ENCODE results near the gene CELA3B. TPM values are rescaled to one million over a fixed set of nuclear protein-coding genes. Genes with fewer than 3 reads are reported as not detected.
A peak's percentile ranks its signal among the peaks of the same experiment; 100 is the strongest.

The CELA3B gene
- total RNA-seq, 1 experiment from 2014 or later, result not detected

DNA sequence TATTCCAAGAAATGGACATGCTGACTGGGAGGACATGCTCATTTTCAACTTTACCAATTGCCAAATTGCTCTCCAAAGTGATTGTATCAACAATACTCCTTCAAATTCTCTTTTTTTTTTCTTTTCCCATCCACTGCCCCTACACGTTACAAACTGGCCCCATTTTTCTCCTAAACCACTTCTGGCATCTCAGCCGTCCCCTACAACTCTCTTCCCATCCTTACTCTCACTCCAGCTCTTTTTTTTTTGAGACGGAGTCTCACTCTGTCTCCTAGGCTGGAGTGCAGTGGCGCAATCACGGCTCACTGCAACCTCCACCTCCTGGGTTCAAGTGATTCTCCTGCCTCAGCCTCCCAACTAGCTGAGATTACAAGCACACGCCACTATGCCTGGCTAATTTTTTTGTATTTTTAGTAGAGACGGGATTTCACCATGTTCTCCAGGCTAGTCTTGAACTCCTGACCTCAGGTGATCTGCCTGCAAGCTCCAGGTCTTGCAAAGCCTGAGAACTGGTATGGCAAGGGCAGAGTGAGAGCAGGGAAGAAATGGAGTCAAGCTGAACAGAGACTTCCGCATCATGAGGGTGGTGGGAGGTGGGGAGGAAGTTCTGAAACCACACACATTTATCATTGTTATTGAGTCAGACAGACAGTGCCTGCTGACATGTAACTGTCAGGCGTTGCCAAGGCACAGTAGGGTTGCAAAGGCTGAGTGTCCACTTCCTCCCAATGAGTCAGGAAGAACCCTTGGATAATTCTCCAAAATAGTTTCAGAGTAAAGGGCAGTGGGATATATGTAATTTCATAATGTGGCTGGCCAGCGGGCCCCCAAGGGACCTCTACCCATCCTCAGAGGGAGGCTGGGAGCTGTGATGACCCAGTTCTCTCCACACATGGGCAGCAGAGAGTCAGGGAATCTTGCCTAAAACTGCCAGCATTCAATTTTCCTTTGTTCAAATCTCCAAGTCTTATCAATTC, 42.0 kb downstream of the CELA3B start:
- TF ChIP-seq, protein P1, sequence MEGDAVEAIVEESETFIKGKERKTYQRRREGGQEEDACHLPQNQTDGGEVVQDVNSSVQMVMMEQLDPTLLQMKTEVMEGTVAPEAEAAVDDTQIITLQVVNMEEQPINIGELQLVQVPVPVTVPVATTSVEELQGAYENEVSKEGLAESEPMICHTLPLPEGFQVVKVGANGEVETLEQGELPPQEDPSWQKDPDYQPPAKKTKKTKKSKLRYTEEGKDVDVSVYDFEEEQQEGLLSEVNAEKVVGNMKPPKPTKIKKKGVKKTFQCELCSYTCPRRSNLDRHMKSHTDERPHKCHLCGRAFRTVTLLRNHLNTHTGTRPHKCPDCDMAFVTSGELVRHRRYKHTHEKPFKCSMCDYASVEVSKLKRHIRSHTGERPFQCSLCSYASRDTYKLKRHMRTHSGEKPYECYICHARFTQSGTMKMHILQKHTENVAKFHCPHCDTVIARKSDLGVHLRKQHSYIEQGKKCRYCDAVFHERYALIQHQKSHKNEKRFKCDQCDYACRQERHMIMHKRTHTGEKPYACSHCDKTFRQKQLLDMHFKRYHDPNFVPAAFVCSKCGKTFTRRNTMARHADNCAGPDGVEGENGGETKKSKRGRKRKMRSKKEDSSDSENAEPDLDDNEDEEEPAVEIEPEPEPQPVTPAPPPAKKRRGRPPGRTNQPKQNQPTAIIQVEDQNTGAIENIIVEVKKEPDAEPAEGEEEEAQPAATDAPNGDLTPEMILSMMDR (conservative IDR thresholded peaks at IDR 0.05; ENCODE audit: low read depth, low read length), result peak; percentile 36; the same call in 1 of the 2 replicates
- no peak for TF ChIP-seq EZH2 (IDR thresholded peaks at IDR 0.05; ENCODE audit: borderline replicate concordance, low read depth, low read length, poor library complexity, severe bottlenecking)
- intact Hi-C loops (cut with micrococcal nuclease; ENCODE audit: unreplicated experiment), result no loop called here
- Histone ChIP-seq H3K4me3 (ENCODE audit: low read depth, low read length, poor library complexity, severe bottlenecking) (no peak overlapping the region), H3K9me3 (ENCODE audit: low read depth, low read length, poor library complexity, severe bottlenecking) (no peaks in the 10 kb centered on the region), H3K36me3 (ENCODE audit: insufficient read depth, low read length, poor library complexity, severe bottlenecking) (no peaks in the 10 kb centered on the region), H3K27me3 (replicated peaks; ENCODE audit: insufficient read depth, low read depth, low read length, poor library complexity) (no peaks in the 10 kb centered on the region), H3K27ac (ENCODE audit: low read depth, low read length, poor library complexity, severe bottlenecking) (no peak overlapping the region), H3K4me1 (ENCODE audit: insufficient read depth, low read length, poor library complexity, severe bottlenecking) (peaks cover 9% of the 10 kb centered on the region)
- no TSS peak for BruUV-seq (replicated peaks)
- POLR2A ChIA-PET (ENCODE audit: low non-redundant PET), result no interaction called here
- CTCF ChIA-PET, result no interaction called here
- peak; percentile 57 for DNase-seq (ENCODE audit: low spot score)

DNA sequence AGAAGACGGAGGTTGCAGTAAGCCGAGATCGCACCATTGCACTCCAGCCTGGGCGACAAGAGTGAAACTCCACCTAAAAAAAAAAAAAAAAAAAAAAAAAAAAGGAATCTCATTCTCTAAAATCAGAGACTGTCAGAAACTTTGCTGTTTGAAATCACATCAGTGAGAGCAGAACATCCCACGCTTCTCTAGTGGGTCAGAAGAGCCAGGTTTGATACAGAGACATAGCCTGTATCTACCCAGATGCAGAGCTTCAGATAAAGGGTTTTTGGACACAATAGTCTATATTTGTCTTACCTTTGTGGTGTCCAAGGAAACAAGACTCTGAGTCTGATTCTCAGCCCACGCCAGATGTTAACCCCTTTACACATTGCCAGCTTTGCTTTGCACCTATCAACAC, 44.2 kb downstream of the CELA3B start:
- POLR2A ChIA-PET (ENCODE audit: low non-redundant PET), result no interaction called here
- no peaks in the 10 kb centered on the region for H3K27me3 ChIP-seq (replicated peaks; ENCODE audit: insufficient read depth, low read depth, low read length, poor library complexity)
- H3K36me3 ChIP-seq (ENCODE audit: insufficient read depth, low read length, poor library complexity, severe bottlenecking), result no peaks in the 10 kb centered on the region
- intact Hi-C loops (cut with micrococcal nuclease; ENCODE audit: unreplicated experiment), result no loop called here
- H3K9me3 ChIP-seq (ENCODE audit: low read depth, low read length, poor library complexity, severe bottlenecking), result no peaks in the 10 kb centered on the region
- TF ChIP-seq EZH2 (IDR thresholded peaks at IDR 0.05; ENCODE audit: borderline replicate concordance, low read depth, low read length, poor library complexity, severe bottlenecking), result no peak
- TF ChIP-seq, protein P1 (conservative IDR thresholded peaks at IDR 0.05; ENCODE audit: low read depth, low read length), result no peak
- H3K4me3 ChIP-seq (ENCODE audit: low read depth, low read length, poor library complexity, severe bottlenecking), result no peak overlapping the region
- CTCF ChIA-PET, result interaction anchor here (0.7 kb wide), 1 partner anchor 36 kb away, joined by 5 read pairs; no protein-coding TSS in a partner anchor
- no peak overlapping the region for H3K27ac ChIP-seq (ENCODE audit: low read depth, low read length, poor library complexity, severe bottlenecking)
- no peak for DNase-seq (ENCODE audit: low spot score)
- H3K4me1 ChIP-seq (ENCODE audit: insufficient read depth, low read length, poor library complexity, severe bottlenecking), result peaks cover 13% of the 10 kb centered on the region
- BruUV-seq (replicated peaks), result no TSS peak

DNA sequence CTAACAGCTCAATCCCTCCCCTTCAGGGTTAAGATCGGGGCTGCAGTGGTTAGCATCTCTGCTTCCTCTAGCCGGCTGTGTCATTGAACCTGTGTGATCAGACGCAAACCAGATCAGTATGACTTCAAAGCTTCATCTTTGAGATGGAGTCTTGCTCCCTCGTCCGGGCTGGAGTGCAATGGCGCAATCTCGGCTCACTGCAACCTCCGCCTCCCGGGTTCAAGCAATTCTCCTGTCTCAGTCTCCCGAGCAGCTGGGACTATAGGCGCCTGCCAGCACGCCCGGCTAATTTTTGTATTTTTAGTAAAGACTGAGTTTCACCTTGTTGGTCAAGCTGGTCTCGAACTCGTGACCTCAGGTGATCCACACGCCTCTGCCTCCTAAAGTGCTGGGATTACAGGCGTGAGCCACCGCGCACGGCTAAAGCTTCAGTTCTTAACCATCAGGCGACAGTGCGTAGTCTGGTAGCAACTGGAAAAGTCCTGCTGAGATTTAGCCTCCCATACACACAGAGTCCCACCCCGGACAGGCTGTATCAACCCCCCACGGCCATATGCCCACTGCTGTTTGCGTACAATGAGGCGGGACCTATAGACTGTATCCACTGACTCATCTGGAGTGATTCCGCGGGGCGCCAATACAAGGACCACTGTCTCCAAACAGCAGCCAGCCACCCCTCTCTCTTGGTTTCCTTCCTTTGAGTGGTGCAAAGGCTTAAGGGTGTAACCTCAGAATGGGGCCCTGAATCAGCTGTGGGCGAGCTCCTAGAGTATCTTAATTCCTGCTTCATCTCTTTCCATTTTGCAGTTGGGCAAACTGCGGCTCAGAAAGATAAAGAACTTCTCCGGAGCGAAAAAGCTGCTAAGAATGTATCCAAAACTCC, 47.9 kb downstream of the CELA3B start:
- intact Hi-C loops (cut with micrococcal nuclease; ENCODE audit: unreplicated experiment), result no loop called here
- POLR2A ChIA-PET (ENCODE audit: low non-redundant PET), result interaction anchor here (0.5 to 0.6 kb wide), 3 partner anchors 29 to 429 kb away, joined by 3 to 5 read pairs (median 3); no protein-coding TSS in a partner anchor

More for the DNA sequence above, 47.9 kb downstream of the CELA3B start:
- BruUV-seq (replicated peaks), result no TSS peak
- Histone ChIP-seq H3K27me3 (replicated peaks; ENCODE audit: insufficient read depth, low read depth, low read length, poor library complexity) (no peaks in the 10 kb centered on the region), H3K4me3 (ENCODE audit: low read depth, low read length, poor library complexity, severe bottlenecking) (peak overlapping the region; percentile 75), H3K9me3 (ENCODE audit: low read depth, low read length, poor library complexity, severe bottlenecking) (no peaks in the 10 kb centered on the region), H3K4me1 (ENCODE audit: insufficient read depth, low read length, poor library complexity, severe bottlenecking) (peaks cover 14% of the 10 kb centered on the region), H3K36me3 (ENCODE audit: insufficient read depth, low read length, poor library complexity, severe bottlenecking) (no peaks in the 10 kb centered on the region), H3K27ac (ENCODE audit: low read depth, low read length, poor library complexity, severe bottlenecking) (peak overlapping the region; percentile 92)
- TF ChIP-seq, protein P1 (conservative IDR thresholded peaks at IDR 0.05; ENCODE audit: low read depth, low read length), result no peak; the same call in 1 of the 2 replicates
- TF ChIP-seq EZH2 (IDR thresholded peaks at IDR 0.05; ENCODE audit: borderline replicate concordance, low read depth, low read length, poor library complexity, severe bottlenecking), result no peak
- CTCF ChIA-PET, result interaction anchor here (0.8 kb wide), 1 partner anchor 755 kb away, joined by 4 read pairs; no protein-coding TSS in a partner anchor
- DNase-seq (ENCODE audit: low spot score), result peak; percentile 31

Measured in A673 (cell line).